ENCODE results near the gene ARL14EP. TPM values are rescaled to one million over a fixed set of nuclear protein-coding genes. Genes with fewer than 3 reads are reported as not detected.
A peak's percentile ranks its signal among the peaks of the same experiment; 100 is the strongest.

ARL14EP gene
- total and polyA plus RNA-seq, 3 experiments from 2014 or later = 39.6 to 85.9 (median 42.2) TPM

- Mint-ChIP-seq H3K4me1 (no peaks in the 10 kb centered on the region), H3K36me3 (no peaks in the 10 kb centered on the region), H3K27ac (no peak overlapping the region), H3K9me3 (no peaks in the 10 kb centered on the region), H3K27me3 (no peaks in the 10 kb centered on the region), H3K4me3 (no peak overlapping the region)
- Histone ChIP-seq H3K9me3 (ENCODE audit: low read length) (no peaks in the 10 kb centered on the region), H3K27ac (ENCODE audit: low read depth, low read length) (no peak overlapping the region), H3K4me1 (ENCODE audit: insufficient read depth, low read length) (no peaks in the 10 kb centered on the region), H3K36me3 (ENCODE audit: insufficient read depth, low read length) (no peaks in the 10 kb centered on the region), H3K4me3 (ENCODE audit: low read length) (no peak overlapping the region), H3K27me3 (ENCODE audit: insufficient read depth, low read length, poor library complexity, severe bottlenecking) (no peaks in the 10 kb centered on the region)
- CTCF ChIA-PET = no interaction called here
- DNase-seq = no peak
- POLR2A ChIA-PET = no interaction called here
These were observed 42.1 kb downstream of the ARL14EP start for GRCh38 chr11:30364837-30365482.

- no peaks in the 10 kb centered on the region for H3K27me3 ChIP-seq (ENCODE audit: insufficient read depth, low read length, poor library complexity, severe bottlenecking)
- no peaks in the 10 kb centered on the region for H3K36me3 ChIP-seq (ENCODE audit: insufficient read depth, low read length)
- H3K4me1 ChIP-seq (ENCODE audit: insufficient read depth, low read length) = no peaks in the 10 kb centered on the region
- H3K27ac Mint-ChIP-seq = peak overlapping the region in 1 of 8 donors; percentile 33
- H3K27ac ChIP-seq (ENCODE audit: low read depth, low read length) = no peak overlapping the region
- ChIA-PET CTCF (no interaction called here), POLR2A (no interaction called here)
- H3K4me3 ChIP-seq (ENCODE audit: low read length) = no peak overlapping the region
- no peaks in the 10 kb centered on the region for H3K4me1 Mint-ChIP-seq
- H3K4me3 Mint-ChIP-seq = no peak overlapping the region
- peaks cover 0 to 3% of the 10 kb centered on the region in 2 donors for H3K27me3 Mint-ChIP-seq
- DNase-seq = no peak
- H3K9me3 ChIP-seq (ENCODE audit: low read length) = no peaks in the 10 kb centered on the region
- H3K9me3 Mint-ChIP-seq = no peaks in the 10 kb centered on the region
- H3K36me3 Mint-ChIP-seq = no peaks in the 10 kb centered on the region
These were observed 43.1 kb downstream of the ARL14EP start for GRCh38 chr11:30365793-30366517.

DNA sequence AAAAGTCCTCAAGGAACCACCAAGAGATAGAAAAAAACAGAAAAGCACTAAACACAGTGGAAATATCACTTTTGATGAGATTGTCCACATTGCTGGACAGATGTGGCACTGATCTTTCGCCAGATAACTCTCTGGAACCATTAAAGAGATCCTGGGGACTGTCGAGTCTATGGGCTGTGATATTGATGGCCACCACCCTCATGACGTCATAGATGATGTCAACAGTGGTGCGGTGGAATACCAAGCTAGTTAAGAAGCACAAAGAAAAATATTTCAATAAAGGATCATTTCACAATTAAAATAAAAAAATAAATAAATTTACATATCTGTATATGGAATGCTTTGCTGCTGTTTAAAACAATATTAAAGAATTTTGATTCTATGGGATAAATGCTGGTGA lies 45.5 kb downstream of the ARL14EP start:
- peaks cover 0 to 6% of the 10 kb centered on the region in 2 donors for H3K27me3 Mint-ChIP-seq
- no peaks in the 10 kb centered on the region for H3K9me3 ChIP-seq (ENCODE audit: low read length)
- no peak overlapping the region for H3K27ac ChIP-seq (ENCODE audit: low read depth, low read length)
- no peaks in the 10 kb centered on the region for H3K36me3 ChIP-seq (ENCODE audit: insufficient read depth, low read length)
- no peak overlapping the region for H3K4me3 Mint-ChIP-seq
- POLR2A ChIA-PET = no interaction called here
- H3K4me1 ChIP-seq (ENCODE audit: insufficient read depth, low read length) = no peaks in the 10 kb centered on the region
- no peaks in the 10 kb centered on the region for H3K9me3 Mint-ChIP-seq
- CTCF ChIA-PET = no interaction called here
- H3K4me1 Mint-ChIP-seq = no peaks in the 10 kb centered on the region
- DNase-seq = no peak
- H3K36me3 Mint-ChIP-seq = no peaks in the 10 kb centered on the region
- no peak overlapping the region for H3K4me3 ChIP-seq (ENCODE audit: low read length)
- no peaks in the 10 kb centered on the region for H3K27me3 ChIP-seq (ENCODE audit: insufficient read depth, low read length, poor library complexity, severe bottlenecking)
- no peak overlapping the region for H3K27ac Mint-ChIP-seq

- POLR2A ChIA-PET = no interaction called here
These were observed 47.3 kb downstream of the ARL14EP start for GRCh38 chr11:30370164-30370563.

DNA sequence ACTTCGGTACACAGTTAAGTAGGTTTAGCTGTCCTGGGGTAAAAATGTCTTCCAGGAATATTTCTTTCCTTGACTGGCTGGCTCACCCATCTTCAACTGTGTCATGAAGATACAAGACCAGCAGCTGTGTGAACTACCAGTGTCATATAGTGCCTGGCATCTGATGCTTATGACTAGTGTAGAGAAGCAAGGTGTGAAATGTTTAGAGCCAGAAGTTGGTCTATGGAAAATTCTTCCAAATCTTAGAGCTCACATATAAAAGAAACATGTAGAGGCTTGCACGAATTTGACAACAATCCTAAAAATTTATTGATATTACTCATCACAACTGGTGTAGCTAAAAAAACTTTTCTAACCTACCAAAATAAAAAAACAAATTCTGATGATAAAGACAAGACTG lies 54.4 kb downstream of the ARL14EP start:
- Histone ChIP-seq H3K27me3 (ENCODE audit: insufficient read depth, low read length, poor library complexity, severe bottlenecking) (no peaks in the 10 kb centered on the region), H3K4me1 (ENCODE audit: insufficient read depth, low read length) (no peaks in the 10 kb centered on the region), H3K9me3 (ENCODE audit: low read length) (no peaks in the 10 kb centered on the region), H3K4me3 (ENCODE audit: low read length) (no peak overlapping the region), H3K36me3 (ENCODE audit: insufficient read depth, low read length) (no peaks in the 10 kb centered on the region), H3K27ac (ENCODE audit: low read depth, low read length) (no peak overlapping the region)
- Mint-ChIP-seq H3K4me1 (no peaks in the 10 kb centered on the region), H3K4me3 (no peak overlapping the region), H3K36me3 (no peaks in the 10 kb centered on the region), H3K27me3 (peaks cover 4 to 12% of the 10 kb centered on the region in 2 donors), H3K27ac (no peak overlapping the region), H3K9me3 (no peaks in the 10 kb centered on the region)
- ChIA-PET POLR2A (no interaction called here), CTCF (no interaction called here)
- no peak for DNase-seq

More at GRCh38 chr11:30370164-30370563, 47.3 kb downstream of the ARL14EP start:
- Histone ChIP-seq H3K27me3 (ENCODE audit: insufficient read depth, low read length, poor library complexity, severe bottlenecking) (no peaks in the 10 kb centered on the region), H3K27ac (ENCODE audit: low read depth, low read length) (no peak overlapping the region), H3K36me3 (ENCODE audit: insufficient read depth, low read length) (no peaks in the 10 kb centered on the region), H3K4me3 (ENCODE audit: low read length) (no peak overlapping the region), H3K9me3 (ENCODE audit: low read length) (no peaks in the 10 kb centered on the region), H3K4me1 (ENCODE audit: insufficient read depth, low read length) (no peaks in the 10 kb centered on the region)
- Mint-ChIP-seq H3K4me3 (no peak overlapping the region), H3K9me3 (no peaks in the 10 kb centered on the region), H3K4me1 (no peaks in the 10 kb centered on the region), H3K36me3 (no peaks in the 10 kb centered on the region), H3K27me3 (peaks cover 0 to 10% of the 10 kb centered on the region in 2 donors), H3K27ac (no peak overlapping the region)
- CTCF ChIA-PET = no interaction called here
- DNase-seq = no peak

DNA sequence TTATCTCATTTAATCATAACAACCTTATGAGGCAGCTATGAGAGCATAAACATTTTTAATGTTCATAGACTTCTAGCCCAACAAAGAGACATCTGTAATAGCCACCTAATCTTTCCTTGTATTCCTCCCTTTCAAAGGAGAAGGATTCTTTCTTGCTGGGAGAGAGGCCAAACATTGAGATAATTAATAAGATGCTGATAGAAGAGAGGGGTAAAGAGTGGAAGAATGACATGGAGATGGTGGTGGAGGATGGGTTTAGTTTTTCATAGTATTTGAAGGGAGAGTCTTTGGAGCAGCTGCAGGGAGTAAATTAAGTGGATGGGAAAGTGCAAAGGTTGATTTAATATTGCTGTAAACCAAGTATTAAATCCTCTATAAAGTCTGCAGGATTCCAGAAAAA lies 57.9 kb downstream of the ARL14EP start:
- no peaks in the 10 kb centered on the region for H3K9me3 Mint-ChIP-seq
- H3K4me3 Mint-ChIP-seq = no peak overlapping the region
- DNase-seq = no peak
- ChIA-PET POLR2A (no interaction called here), CTCF (interaction anchor here (1.4 kb wide), 1 partner anchor 18 kb away, joined by 3 read pairs; no protein-coding TSS in a partner anchor)
- no peaks in the 10 kb centered on the region for H3K36me3 Mint-ChIP-seq
- no peaks in the 10 kb centered on the region for H3K4me1 Mint-ChIP-seq
- no peaks in the 10 kb centered on the region for H3K27me3 ChIP-seq (ENCODE audit: insufficient read depth, low read length, poor library complexity, severe bottlenecking)
- no peaks in the 10 kb centered on the region for H3K9me3 ChIP-seq (ENCODE audit: low read length)
- no peak overlapping the region for H3K27ac Mint-ChIP-seq
- H3K4me1 ChIP-seq (ENCODE audit: insufficient read depth, low read length) = no peaks in the 10 kb centered on the region
- peaks cover 6 to 12% of the 10 kb centered on the region in 2 donors for H3K27me3 Mint-ChIP-seq
- H3K27ac ChIP-seq (ENCODE audit: low read depth, low read length) = no peak overlapping the region
- H3K36me3 ChIP-seq (ENCODE audit: insufficient read depth, low read length) = no peaks in the 10 kb centered on the region
- no peak overlapping the region for H3K4me3 ChIP-seq (ENCODE audit: low read length)

DNA sequence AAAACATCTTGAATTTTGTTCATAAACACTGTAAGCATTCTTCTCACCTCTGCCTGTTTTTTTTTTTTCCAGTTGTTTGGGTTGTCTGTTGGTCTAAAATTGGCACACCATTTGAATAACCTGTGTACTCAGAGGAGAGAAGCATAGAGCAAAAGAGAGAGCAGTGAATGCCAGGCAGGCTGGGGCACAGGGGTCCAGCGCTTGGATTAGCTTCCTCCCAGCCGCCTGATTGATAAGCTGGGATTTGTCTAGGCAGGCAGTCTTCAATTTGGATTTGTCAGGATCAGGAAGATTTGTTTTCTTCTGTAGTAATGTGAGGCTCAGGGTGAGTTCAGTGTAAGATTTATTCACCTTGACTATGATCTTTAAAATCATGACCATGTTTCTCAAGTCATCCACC lies 59.0 kb downstream of the ARL14EP start:
- CTCF ChIA-PET = no interaction called here
- Mint-ChIP-seq H3K36me3 (no peaks in the 10 kb centered on the region), H3K4me1 (no peaks in the 10 kb centered on the region)

More for the DNA sequence above, 59.0 kb downstream of the ARL14EP start:
- H3K9me3 Mint-ChIP-seq = no peaks in the 10 kb centered on the region
- Histone ChIP-seq H3K27me3 (ENCODE audit: insufficient read depth, low read length, poor library complexity, severe bottlenecking) (no peaks in the 10 kb centered on the region), H3K27ac (ENCODE audit: low read depth, low read length) (no peak overlapping the region), H3K9me3 (ENCODE audit: low read length) (no peaks in the 10 kb centered on the region), H3K4me1 (ENCODE audit: insufficient read depth, low read length) (no peaks in the 10 kb centered on the region), H3K36me3 (ENCODE audit: insufficient read depth, low read length) (no peaks in the 10 kb centered on the region), H3K4me3 (ENCODE audit: low read length) (no peak overlapping the region)
- H3K27me3 Mint-ChIP-seq = peaks cover 6 to 12% of the 10 kb centered on the region in 2 donors
- POLR2A ChIA-PET = no interaction called here
- H3K4me3 Mint-ChIP-seq = no peak overlapping the region
- no peak overlapping the region for H3K27ac Mint-ChIP-seq
- DNase-seq = no peak

All from CD8-positive, alpha-beta memory T cell (primary cell).